Measurements from ENCODE around the gene ARMC9. TPM values are rescaled to one million over a fixed set of nuclear protein-coding genes. Genes with fewer than 3 reads are reported as not detected.

Gene ARMC9
- total RNA-seq, 1 experiment from 2014 or later, result 16.4 TPM

DNA sequence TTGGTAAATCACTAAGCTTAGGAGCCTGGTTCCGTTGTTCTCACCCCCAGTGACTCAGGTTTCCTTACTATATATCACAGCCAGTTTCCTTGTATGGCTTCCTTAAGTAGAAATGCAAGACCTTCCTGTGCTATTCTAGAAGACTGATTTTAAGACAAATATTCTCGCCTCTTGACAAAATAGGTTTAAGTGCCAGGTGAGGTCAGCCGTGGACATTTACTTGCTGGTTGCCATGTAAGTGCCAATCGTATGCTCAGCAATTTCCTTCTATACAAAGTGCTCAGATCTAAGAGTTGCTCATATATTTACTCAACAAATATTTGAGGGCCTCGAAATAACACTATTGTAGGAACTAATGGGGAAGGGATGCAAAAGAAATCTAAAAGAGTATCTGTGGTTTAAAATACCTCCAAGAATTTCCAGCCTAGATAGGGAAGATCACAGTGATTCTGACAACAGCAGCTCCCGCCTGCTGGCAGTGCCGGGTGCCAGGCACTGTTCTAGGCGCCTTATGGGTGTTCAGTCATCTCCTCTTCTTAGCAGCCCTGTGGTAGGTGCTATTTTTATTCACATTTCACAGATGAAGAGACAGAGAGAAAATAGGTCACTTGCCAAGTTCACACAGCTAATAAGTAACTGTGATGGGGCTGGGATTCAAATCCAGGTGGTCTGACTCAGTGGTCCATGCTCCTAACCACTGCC, 101.7 kb downstream of the ARMC9 start:
- no TSS peak for BruUV-seq (replicated peaks)
- POLR2A ChIA-PET, result no interaction called here

More for the DNA sequence above, 101.7 kb downstream of the ARMC9 start:
- DNase-seq (ENCODE audit: low read depth, low spot score) (no peak), ATAC-seq (no peak)
- Histone ChIP-seq H3K4me2 (ENCODE audit: low read length) (no peak overlapping the region), H3K27ac (ENCODE audit: low read depth, low read length) (no peak overlapping the region), H3K79me2 (ENCODE audit: insufficient read depth, low read length) (no peaks in the 10 kb centered on the region), H3K9me2 (ENCODE audit: insufficient read depth) (no peaks in the 10 kb centered on the region), H3K9me3 (ENCODE audit: control insufficient read depth in 1 of 2, insufficient read depth in 1 of 2, low read depth in 1 of 2, low read length in 2 of 2) (no peaks in the 10 kb centered on the region), H3K9ac (ENCODE audit: low read length) (no peak overlapping the region), H4K20me1 (ENCODE audit: insufficient read depth) (no peaks in the 10 kb centered on the region), H3K4me1 (ENCODE audit: control insufficient read depth in 1 of 2, insufficient read depth in 2 of 2, low read length in 2 of 2) (no peaks in the 10 kb centered on the region), H3K4me3 (replicated peaks in 1 of 2; ENCODE audit: low read depth in 1 of 2, low read length in 2 of 2) (no peak overlapping the region), H3K36me3 (ENCODE audit: control insufficient read depth in 1 of 2, insufficient read depth in 2 of 2, low read length in 2 of 2) (no peaks in the 10 kb centered on the region), H2AFZ (ENCODE audit: low read depth, low read length, poor library complexity, severe bottlenecking) (no peak overlapping the region), H3K27me3 (ENCODE audit: insufficient read depth, low read length) (no peaks in the 10 kb centered on the region)
- ChIA-PET CTCF (interaction anchor here (2.0 kb wide), 1 partner anchor 152 kb away, joined by 7 read pairs; no protein-coding TSS in a partner anchor), RAD21 (ENCODE audit: low non-redundant PET in 1 of 2, low total read pairs in 2 of 2, uncharacterized antibody in 2 of 2, unreplicated experiment in 2 of 2) (no interaction called here)
- intact Hi-C loops (cut with micrococcal nuclease), result no loop called here
- TF ChIP-seq RAD21 (IDR thresholded peaks at IDR 0.05; ENCODE audit: low read depth) (no peak), MAX (IDR thresholded peaks at IDR 0.05) (no peak), ELF1 (IDR thresholded peaks at IDR 0.05; ENCODE audit: borderline replicate concordance, low read depth) (no peak), ZFX (IDR thresholded peaks at IDR 0.05) (no peak), CEBPB (IDR thresholded peaks at IDR 0.05; ENCODE audit: low read depth) (no peak), POLR2A (IDR thresholded peaks at IDR 0.05; ENCODE audit: borderline replicate concordance, extremely low read depth, insufficient read depth, insufficient read length) (no peak), EGR1 (IDR thresholded peaks at IDR 0.05; ENCODE audit: low read depth) (no peak), JUND (IDR thresholded peaks at IDR 0.05) (no peak), SRF (IDR thresholded peaks at IDR 0.05; ENCODE audit: low read depth) (no peak), SIN3A (IDR thresholded peaks at IDR 0.05; ENCODE audit: low read depth) (no peak)
- TF ChIP-seq, protein P1, sequence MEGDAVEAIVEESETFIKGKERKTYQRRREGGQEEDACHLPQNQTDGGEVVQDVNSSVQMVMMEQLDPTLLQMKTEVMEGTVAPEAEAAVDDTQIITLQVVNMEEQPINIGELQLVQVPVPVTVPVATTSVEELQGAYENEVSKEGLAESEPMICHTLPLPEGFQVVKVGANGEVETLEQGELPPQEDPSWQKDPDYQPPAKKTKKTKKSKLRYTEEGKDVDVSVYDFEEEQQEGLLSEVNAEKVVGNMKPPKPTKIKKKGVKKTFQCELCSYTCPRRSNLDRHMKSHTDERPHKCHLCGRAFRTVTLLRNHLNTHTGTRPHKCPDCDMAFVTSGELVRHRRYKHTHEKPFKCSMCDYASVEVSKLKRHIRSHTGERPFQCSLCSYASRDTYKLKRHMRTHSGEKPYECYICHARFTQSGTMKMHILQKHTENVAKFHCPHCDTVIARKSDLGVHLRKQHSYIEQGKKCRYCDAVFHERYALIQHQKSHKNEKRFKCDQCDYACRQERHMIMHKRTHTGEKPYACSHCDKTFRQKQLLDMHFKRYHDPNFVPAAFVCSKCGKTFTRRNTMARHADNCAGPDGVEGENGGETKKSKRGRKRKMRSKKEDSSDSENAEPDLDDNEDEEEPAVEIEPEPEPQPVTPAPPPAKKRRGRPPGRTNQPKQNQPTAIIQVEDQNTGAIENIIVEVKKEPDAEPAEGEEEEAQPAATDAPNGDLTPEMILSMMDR (IDR thresholded peaks at IDR 0.05 in 2 of 3, conservative IDR thresholded peaks at IDR 0.05 in 1 of 3; ENCODE audit: borderline replicate concordance in 1 of 3, insufficient read depth in 1 of 3, low read depth in 2 of 3, low read length in 2 of 3), result no peak
